NCI-H2171 (cell line): ENCODE data around the gene ZSWIM9.

Source experiments
- DNase-seq: peaks from one replicate; lab custom pipeline; 2025; lab: John Stamatoyannopoulos, UW

Gene ZSWIM9

DNA sequence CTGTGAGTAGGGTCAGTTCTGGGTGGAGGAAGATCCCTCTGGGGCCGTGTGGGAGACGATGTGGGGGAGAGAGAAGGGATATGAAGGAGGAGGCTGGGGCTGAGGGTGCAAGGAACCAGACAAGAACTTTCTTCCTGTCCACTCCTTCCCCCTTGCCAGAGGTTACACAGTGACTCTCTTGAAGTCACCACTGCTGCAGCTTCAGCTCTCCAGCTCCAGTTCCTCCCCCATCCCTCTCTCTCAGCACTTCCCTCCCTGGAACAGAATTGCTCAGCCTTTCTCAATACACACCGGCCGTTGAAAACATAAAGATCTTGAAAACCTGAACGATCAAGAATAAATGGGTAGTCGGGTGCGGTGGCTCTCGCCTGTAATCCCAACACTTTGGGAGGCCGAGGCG, 5.1 kb downstream of the ZSWIM9 start:
- DNase-seq = no peak

DNA sequence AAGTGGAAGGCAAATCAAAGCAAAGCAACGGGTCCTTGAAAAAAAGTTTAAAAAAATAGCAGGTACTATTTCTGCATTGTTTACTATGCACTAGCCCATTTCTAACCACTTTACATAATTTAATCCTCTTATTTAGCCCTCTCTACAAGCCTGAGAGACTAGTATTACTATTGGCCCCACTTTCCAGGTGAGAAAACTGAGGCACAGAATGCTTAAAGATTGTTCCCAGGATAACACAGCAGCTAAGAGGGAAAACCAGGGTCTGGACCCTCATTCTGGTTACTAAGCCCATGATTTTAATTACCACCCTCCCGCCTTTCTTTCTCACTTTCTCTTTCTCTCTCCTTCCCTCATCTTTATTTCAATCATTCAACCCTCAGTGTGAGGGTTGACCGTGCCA, 5.7 kb downstream of the ZSWIM9 start:
- no peak for DNase-seq

DNA sequence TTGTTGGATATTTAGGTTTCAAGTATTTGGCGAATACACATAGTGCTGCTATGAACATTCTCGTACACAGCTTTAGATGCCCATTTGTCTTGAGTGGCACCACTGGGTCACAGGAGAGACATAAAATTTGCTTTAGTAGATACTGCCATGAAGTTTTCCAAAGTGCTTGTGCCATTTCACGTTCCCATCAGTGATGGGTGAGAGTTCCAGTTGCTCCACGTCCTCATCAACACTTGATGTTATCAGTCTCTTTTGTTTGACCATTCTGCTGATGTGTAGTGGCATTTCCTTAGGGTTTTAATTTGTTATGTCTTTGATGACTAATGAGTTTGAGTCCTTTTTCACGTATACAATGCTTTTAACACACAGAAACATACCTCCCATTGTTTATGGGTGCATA, 11.0 kb downstream of the ZSWIM9 start:
- DNase-seq = no peak

DNA sequence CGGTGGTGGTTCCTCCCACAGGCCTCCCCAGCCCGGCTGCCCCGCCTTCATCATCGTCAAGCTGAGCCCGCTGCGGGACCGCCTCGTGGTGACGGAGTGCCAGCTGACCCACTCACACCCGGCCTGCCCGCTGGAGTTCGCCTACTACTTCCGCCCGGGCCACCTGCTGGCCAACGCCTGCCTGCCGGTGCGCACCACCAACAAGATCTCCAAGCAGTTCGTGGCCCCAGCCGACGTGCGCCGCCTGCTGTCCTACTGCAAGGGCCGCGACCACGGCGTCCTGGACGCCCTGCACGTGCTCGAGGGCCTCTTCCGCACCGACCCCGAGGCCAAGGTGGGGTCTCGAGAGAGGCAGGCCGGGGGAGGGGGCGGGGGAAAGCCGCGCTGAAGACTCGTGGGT, 12.0 kb downstream of the ZSWIM9 start:
- no peak for DNase-seq

DNA sequence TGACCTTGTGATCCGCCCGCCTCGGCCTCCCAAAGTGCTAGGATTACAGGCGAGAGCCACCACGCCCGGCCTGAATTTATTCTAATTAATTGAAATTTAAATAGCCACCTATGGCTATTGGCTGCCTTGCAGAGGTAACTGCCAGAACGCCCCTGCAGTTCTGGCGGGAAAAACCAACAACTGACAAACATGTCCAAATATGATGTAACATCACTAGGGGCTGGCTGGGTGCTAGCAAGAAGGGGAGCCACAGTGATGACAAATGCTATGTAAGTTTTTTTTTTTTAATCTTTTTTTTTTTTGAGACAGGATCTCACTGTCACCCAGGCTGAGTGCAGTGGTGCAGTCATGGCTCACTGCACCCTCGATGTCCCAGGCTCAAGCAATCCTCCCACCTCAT, 12.9 kb downstream of the ZSWIM9 start:
- no peak for DNase-seq

DNA sequence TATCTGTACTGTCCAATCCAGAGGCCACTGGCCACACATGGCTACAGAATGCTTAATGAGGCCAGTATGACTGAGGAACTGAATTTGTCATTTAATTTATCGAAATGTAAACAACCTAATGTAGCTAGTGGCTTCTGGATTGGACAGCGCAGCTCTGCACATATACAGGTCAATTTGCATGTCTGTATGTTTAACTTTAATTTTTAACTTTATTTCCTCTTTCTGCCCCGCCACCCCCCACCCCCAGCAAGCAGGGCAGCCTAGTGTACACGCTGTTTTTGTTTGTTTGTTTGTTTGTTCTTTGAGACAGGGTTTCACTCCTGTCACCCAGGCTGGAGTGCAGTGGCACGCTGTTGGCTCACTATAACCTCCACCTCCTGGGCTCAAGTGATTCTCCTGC, 15.5 kb downstream of the ZSWIM9 start:
- no peak for DNase-seq

DNA sequence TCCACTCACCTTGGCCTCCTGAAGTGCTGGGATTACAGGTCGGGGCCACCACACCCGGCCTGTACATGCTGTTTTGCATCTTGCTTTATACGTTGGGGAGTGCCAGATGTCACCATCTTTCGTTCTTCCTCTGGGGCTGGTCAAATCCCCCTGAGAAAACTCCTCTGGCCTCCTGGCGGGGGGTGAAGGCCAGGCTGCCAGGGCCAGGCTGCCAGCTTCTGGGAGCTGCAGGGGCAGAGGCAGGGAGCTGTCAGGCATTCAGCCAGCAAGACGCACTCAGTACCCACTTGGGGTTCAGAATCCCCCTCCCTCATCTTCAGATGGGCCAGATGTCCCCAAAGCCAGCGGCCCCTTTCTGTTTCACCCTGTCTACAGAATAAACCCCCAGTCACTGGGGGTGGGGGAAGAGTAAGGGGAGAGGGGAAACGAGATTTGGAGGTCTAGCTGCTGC, 16.1 kb downstream of the ZSWIM9 start:
- peak; percentile 51 for DNase-seq

DNA sequence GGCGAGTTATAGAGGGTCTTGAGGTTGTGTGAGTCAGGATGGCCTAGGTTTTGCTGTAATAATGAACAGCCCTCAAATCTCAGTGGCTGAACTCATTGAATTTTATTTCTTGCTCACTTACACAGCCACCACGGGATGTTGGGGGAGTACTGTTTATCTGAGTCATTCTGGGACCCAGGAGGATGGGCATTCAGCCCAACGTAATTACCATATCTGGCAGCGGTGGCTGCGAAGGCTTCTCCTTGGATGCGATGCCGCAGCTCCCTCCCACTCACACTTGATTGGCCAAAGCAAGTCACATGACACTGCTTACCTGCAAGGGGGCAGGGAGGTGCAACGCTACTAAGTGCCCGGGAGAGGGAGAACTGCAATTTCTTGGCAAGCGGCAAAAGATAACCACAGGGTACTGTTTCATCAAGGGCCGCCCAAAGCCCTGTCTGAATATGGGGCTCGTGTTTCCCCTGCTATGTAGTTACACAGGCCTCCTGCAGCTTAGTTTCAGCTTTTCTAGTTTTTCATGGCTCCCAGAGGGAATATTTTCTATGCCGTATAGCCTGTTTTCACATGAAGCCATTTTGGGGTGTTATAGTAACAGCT, 19.9 kb downstream of the ZSWIM9 start:
- peak; percentile 97 for DNase-seq

DNA sequence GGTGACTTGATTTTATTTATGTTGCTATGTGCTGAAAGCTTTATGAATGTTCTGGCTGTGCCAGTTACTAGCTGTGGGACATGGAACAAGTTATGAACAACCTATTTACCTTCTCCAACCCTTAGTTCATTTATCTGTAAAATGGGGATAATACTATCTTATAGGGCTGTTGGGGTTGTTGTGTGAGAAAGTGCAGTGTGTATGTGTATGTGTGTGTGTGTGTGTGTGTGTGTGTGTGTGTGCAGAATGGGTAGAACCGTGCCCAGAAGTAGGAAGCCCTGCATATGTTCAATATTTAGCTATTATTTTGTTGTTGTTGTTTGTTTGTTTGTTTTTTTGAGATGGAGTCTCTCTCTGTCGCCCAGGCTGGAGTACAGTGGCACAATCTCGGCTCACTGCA, 20.4 kb downstream of the ZSWIM9 start:
- DNase-seq = no peak

DNA sequence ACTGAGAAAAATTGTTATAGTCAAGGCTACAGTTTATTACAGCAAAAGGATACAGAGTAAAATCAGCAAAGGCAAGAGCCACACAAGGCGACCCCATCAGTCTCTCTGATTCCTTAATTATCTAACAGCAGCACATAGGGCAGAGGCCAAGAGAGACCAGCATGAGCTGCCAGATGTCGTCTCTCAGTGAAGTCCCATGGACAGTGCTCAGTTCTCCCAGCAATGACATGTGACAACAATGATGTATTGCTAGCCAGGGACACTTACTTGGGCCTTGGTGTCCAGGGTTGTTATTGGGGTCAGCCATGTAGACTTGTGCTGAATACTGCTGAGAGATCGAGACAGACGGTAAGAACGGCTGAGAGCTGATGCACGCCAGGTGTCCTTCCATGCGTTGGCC, 22.3 kb downstream of the ZSWIM9 start:
- DNase-seq = no peak

DNA sequence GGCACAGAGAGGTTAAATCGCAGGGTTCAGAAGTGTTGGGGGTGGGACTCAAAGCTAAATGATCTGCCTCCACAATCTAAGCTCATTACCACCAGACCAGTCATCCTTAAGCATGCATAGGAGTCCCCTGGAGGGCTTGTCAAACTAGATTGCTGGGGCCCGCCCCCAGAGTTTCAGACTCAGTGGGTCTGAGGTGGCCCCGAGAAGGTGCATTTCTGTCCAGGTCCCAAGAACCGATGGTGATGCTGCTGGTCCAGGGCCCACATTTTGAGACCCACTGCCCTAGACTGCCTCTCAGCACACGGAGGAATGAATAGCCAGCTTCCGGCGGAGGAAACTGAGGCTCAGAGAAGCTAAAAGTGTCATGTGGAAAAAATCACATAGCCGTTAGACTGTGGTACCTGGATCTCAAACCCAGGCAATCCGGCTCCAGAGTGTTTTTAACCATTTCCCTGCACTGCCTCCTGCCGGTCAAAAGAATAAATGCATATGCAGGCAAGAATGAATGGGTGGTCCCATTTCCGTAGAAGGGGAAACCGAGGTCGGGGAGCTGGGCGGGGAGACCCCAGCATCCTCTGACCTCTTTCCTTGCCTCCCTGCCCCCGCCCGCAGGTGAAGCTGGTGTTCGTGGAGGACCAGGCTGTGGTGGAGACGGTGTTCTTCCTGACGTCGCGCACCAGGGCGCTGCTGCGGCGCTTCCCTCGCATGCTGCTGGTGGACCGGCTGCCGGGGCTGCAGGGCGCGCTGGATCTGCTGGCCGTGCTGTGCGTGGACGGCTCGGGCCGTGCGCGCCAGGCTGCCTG, 23.8 kb downstream of the ZSWIM9 start:
- no peak for DNase-seq

DNA sequence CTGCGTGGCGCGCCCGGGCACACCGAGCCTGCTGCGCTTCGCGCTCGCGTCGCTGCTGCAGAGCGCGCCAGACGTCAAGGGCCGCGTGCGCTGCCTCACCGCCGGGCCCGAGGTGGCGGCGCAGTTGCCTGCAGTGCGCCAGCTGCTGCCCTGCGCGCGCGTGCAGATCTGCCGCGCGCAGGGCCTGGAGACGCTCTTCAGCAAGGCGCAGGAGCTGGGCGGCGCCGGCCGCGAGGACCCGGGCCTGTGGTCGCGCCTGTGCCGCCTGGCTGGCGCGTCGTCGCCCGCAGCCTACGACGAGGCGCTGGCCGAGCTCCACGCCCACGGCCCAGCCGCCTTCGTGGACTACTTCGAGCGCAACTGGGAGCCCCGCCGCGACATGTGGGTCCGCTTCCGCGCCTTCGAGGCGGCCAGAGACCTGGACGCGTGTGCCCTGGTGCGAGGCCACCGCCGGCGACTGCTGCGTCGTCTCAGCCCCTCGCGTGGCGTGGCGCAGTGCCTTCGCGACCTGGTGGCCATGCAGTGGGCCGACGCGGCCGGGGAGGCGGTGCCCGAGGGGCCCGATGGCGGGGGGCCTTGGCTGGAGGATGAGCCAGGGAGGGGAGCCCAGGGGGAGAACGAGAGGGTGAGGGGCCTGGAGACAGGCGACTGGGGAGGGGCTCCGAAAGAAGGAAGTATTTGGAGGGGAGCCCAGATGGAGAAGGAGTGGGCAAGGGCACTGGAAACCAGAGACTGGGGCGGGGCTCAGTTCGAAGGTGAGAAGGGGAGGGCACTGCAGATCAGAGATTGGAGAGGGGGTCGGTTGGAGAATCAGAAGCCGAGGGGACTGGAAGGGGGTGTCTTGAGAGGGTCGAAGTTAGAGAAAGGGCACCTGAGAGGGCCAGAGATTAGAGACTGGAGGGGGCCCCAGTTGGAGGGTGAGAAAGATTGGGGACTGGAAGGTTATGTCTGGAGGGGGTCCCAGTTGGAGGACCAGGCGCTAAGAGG, 24.7 kb downstream of the ZSWIM9 start:
- DNase-seq = no peak

DNA sequence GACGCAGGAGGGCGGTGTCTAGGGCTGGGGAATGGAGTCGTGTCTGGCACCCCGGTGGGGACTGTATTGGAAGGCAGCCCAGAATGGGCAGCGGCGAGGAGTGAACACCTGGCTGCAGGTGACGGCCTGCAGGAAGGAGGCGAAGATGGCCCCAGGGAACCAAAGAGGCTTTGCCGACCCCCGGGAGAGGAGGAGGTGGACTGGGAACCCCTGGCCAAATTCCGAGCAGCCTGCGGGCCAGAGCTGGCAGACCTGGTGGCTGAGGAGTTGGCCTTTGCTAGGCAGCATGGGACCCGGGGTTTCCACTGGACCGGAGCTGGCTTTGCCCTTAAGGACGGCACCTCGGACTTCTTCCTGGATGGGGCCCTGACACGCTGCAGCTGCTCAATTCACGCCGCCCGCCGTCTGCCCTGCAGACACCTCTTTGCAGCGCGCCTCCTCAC, 25.9 kb downstream of the ZSWIM9 start:
- DNase-seq = no peak

DNA sequence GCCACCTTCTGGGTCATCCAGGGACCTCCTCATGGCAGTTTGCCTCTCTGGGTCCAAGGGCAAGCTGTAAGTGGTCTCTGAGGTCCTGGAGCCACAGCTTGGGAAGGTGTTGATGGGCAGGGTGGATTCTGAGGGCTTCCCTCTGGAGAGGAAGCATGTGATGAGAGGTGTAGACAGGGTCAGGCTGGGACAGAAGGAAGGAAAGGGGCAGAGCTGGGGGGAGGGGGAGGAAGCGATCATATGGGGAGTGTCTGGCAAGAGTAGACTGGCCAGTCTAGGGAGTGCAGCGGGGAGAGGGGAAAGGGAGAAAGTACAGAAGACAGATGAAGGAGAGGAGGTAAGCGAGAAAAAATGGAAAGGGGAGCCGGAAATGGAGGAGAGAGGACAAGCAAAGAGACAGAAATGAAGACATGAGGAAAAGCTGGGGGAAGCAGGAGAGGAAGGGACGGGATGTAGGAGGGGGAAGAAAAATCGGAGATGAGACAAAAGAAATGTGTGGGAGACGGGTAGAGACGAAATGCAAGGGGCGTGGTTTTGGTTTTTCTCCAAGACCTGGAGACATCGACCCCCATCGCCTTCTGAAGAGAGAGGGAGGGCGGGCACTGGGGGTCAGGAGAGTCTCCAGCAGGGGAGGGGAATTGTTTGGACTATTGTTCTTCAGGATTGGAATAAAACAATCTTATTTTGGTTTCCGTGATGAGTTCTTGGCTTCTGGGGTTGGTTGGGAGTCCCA, 26.6 kb downstream of the ZSWIM9 start:
- no peak for DNase-seq

DNA sequence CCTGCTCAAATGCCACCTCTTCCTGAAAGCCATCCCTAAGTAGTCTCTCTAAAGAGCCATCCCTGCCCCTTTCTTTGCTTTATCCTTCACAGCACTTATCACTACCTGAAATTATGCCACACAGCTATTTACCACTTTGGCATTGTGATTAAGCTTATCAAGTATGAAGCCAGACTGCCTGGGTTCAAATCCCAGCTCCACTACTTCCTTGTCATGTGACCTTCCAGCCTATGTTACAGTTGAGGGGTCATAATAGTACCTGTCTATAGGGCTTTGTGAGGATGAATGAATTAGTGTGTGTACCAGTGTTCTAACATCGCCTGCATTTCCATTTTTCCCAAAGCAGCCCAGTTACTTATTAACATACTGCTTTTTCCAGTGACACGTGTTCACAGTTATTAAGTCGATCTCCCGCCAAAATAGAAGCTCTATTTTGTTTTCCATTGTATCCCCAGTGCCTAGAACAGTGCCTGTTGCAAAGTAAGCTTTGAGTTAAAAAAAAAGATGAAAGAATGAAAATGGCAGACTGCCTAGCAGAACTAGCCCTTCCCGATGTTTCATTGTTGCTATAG, 32.8 kb downstream of the ZSWIM9 start:
- DNase-seq = no peak

DNA sequence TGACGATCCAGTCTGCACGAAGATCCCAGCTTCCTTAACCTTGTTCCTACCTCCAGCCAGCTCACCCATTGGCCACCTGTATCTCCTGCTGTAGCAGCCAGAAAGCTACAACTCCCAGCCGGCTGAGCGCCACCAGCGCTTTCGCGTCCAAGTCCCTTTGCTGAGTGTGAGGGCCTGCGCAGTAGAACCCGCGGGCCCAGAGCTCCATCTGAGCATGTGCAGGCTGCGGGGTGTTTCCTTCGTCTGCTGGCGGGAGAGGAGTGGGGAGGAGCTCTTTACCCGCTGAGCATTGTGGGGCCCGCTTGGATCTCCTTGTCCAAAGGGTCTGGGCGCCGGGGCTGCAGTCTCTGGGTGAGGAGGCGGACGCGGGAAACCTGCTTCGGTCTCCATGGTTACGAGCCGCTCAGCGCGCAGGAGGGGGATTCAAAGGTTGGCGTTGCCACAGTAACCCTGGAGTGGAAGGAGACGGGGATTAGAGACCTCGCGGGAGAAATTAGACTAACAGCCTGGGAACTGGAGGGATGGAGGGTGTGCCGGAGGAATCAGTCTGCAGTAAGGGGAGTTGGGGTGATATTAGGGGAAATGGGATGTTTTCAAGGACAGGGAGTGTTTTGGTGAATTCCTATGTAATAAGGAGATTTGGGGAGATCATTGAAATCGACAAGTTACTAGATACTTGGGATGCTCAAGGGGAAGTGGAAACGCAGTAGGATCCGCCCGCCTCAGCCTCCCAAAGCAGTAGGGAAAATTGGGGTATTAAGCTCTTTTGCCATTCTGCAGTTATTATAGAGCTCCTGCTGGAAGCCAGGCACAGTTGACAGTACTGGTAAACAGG, 33.5 kb downstream of the ZSWIM9 start:
- DNase-seq = peak; percentile 99

DNA sequence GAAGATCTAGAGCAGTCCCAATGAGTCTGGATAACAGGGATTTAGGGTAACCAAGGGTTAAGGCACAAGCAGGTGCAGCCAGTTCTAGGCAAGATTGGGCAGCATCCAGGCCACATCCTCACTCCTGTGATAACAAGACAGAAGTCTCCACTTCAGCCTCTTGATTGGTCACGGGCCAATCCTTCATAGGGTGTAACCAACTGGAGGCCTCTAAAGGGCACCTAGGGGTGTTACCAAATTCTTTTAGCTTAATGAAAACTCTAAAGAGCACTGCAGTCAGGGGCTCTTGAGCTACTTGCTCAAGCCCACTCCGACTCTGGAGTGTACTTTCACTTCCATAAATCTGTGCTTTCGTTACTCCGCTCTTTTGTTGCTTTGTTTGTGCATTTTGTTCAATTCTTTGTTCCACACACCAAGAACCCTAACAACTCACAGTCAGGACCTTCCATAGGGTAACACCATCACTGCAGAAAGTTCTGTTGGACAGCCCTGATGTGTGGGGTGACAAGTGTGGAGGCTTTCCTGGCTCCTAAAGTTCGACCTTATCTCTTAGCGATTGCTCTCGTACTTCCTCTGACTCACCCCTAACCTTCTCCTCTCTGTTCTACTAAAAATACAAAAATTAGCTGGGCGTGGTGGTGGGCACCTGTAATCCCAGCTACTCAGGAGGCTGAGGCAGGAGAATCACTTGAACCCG, 36.1 kb downstream of the ZSWIM9 start:
- DNase-seq = no peak

DNA sequence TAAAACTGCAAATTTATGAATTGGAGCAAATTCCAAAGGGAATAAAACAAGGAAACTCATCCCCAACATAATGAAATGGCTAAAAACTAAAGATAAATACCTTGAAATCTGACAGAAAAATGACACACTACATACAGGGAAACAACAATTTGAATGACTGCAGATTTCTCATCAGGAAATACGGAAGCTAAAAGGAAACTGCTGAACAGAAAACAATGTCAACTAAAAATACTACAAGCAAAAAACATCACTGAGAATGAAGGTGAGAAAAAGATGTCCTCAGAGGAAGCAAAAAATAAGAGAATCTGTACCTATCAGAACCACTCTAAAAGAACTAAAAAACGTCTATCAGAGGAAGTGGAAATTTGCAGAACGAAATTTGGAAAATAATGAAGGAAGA, 39.5 kb downstream of the ZSWIM9 start:
- no peak for DNase-seq

DNA sequence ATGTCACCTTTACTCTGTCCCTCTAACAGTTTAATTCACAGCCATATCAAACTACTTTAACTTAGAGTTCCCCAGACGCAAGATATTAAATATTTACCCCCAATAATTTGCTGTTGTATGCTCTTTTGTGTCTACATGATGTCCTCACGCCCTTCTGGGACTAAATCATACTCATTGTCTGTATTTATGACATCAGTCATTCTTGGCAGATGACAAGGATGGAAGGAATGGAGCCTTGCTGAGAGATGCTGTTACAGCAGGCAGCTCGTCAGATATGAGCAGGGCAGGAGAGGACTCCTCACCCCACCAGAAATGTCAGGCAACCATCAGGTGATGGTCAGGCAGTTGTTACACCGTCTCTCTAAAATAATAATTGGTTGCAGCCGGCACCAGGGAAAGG, 43.5 kb downstream of the ZSWIM9 start:
- no peak for DNase-seq

DNA sequence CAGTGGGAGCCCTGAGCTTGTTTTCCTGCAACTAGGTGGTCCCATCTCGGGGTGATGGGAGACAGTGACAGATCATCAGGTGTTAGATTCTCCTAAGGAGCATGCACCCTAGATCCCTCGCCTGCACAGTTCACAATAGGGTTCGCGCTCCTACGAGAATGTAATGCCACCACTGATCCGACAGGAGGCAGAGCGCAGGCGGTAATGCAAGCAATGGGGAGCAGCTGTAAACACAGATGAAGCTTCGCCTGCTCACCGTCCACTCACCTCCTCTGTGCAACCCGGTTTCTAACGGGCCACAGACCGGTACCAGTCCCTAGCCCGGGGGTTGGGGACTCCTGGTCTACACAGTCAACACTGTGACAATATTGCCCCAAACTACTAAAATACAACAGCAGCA, 46.5 kb downstream of the ZSWIM9 start:
- DNase-seq = no peak
